DOHH2 (cell line): Measurements from ENCODE around the gene SERINC2.

Source experiments
- H3F3A ChIP-seq: fragments of 200-600 bp; sonication (generic), shearing (Covaris generic); 2 replicates; pipeline ENCODE4 v1.6.0; 2016; ENCODE audit warnings: antibody characterized with exemption, mild to moderate bottlenecking; ENCODE audit not compliant: control insufficient read depth, insufficient read depth
- H3K27ac ChIP-seq: fragments of 200-600 bp; sonication (generic); 2 replicates; pipeline ENCODE4 v1.5.1; 2014; ENCODE audit warnings: low read depth, mild to moderate bottlenecking, low read length, moderate library complexity
- H3K27me3 ChIP-seq: fragments of 200-600 bp; sonication (generic); 2 replicates; pipeline ENCODE4 v1.6.1; 2014; ENCODE audit warnings: mild to moderate bottlenecking, low read length, mixed read lengths; ENCODE audit not compliant: control insufficient read depth
- H3K36me3 ChIP-seq: fragments of 200-600 bp; sonication (generic); 2 replicates; pipeline ENCODE4 v1.6.1; 2014; ENCODE audit warnings: mild to moderate bottlenecking, low read length, moderate library complexity, mixed read lengths; ENCODE audit not compliant: control insufficient read depth
- H3K4me1 ChIP-seq: fragments of 200-600 bp; sonication (generic); 2 replicates; pipeline ENCODE4 v1.6.1; 2014; ENCODE audit warnings: mild to moderate bottlenecking, low read length, mixed read lengths; ENCODE audit not compliant: control insufficient read depth
- H3K4me2 ChIP-seq: fragments of 200-600 bp; sonication (generic); 2 replicates; pipeline ENCODE4 v1.6.0; 2014; ENCODE audit warnings: mild to moderate bottlenecking, low read length, moderate library complexity
- H3K4me3 ChIP-seq: fragments of 200-600 bp; sonication (generic); 2 replicates; pipeline ENCODE4 v1.5.1; 2014; ENCODE audit warnings: mild to moderate bottlenecking, low read length, mixed read lengths
- H3K79me2 ChIP-seq: fragments of 200-600 bp; sonication (generic); 2 replicates; pipeline ENCODE4 v1.6.1; 2014; ENCODE audit warnings: mild to moderate bottlenecking, low read length, mixed read lengths; ENCODE audit not compliant: control insufficient read depth
- H3K9me2 ChIP-seq: fragments of 200-600 bp; sonication (generic); replicated peaks from 2 replicates; pipeline ENCODE4 v1.6.1; 2014; ENCODE audit warnings: mild to moderate bottlenecking, low read length, mixed read lengths; ENCODE audit not compliant: control insufficient read depth
- H3K9me3 ChIP-seq: fragments of 200-600 bp; sonication (generic); 2 replicates; pipeline ENCODE4 v1.6.1; 2014; ENCODE audit warnings: antibody characterized with exemption, low read length, mixed read lengths; ENCODE audit not compliant: control insufficient read depth, insufficient read depth
- H4K20me1 ChIP-seq: fragments of 200-600 bp; sonication (generic); 2 replicates; pipeline ENCODE4 v1.6.0; 2014; ENCODE audit warnings: low read depth, mild to moderate bottlenecking, antibody characterized with exemption, low read length, moderate library complexity; ENCODE audit not compliant: control insufficient read depth, insufficient read depth
- EZH2phosphoT487 ChIP-seq: fragments of 200-600 bp; sonication (generic); IDR thresholded peaks from 2 replicates; pipeline ENCODE4 v1.6.1; 2017; ENCODE audit warnings: borderline replicate concordance, mild to moderate bottlenecking, antibody characterized with exemption, low read length, moderate library complexity, mixed read lengths
- TF ChIP-seq, protein P1 (sequence below): fragments of 200-600 bp; sonication (generic); IDR thresholded peaks from one replicate; pipeline ENCODE4 v1.5.1; 2014; ENCODE audit warnings: antibody characterized with exemption, mild to moderate bottlenecking, low read depth, low read length; ENCODE audit not compliant: poor library complexity, severe bottlenecking

Gene SERINC2

GRCh38 chr1:31441970-31442647 is 29.1 kb downstream of the SERINC2 start:
- H3K27ac ChIP-seq: peak overlapping the region; percentile 95
- no peaks in the 10 kb centered on the region for H3K9me2 ChIP-seq
- H3K27me3 ChIP-seq: no peaks in the 10 kb centered on the region
- peaks cover 7% of the 10 kb centered on the region for H3K36me3 ChIP-seq
- H4K20me1 ChIP-seq: no peaks in the 10 kb centered on the region
- peak overlapping the region; percentile 72 for H3K4me2 ChIP-seq
- H3K4me3 ChIP-seq: peak overlapping the region; percentile 58
- H3K79me2 ChIP-seq: no peaks in the 10 kb centered on the region
- peaks cover 26% of the 10 kb centered on the region for H3F3A ChIP-seq
- peaks cover 86% of the 10 kb centered on the region for H3K4me1 ChIP-seq
- TF ChIP-seq, protein P1, sequence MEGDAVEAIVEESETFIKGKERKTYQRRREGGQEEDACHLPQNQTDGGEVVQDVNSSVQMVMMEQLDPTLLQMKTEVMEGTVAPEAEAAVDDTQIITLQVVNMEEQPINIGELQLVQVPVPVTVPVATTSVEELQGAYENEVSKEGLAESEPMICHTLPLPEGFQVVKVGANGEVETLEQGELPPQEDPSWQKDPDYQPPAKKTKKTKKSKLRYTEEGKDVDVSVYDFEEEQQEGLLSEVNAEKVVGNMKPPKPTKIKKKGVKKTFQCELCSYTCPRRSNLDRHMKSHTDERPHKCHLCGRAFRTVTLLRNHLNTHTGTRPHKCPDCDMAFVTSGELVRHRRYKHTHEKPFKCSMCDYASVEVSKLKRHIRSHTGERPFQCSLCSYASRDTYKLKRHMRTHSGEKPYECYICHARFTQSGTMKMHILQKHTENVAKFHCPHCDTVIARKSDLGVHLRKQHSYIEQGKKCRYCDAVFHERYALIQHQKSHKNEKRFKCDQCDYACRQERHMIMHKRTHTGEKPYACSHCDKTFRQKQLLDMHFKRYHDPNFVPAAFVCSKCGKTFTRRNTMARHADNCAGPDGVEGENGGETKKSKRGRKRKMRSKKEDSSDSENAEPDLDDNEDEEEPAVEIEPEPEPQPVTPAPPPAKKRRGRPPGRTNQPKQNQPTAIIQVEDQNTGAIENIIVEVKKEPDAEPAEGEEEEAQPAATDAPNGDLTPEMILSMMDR: no peak
- no peak for TF ChIP-seq EZH2phosphoT487
- H3K9me3 ChIP-seq: peaks cover 10% of the 10 kb centered on the region

- Histone ChIP-seq H4K20me1 (no peaks in the 10 kb centered on the region), H3K27me3 (no peaks in the 10 kb centered on the region), H3K4me3 (peak overlapping the region; percentile 58), H3K4me1 (peaks cover 81% of the 10 kb centered on the region), H3K4me2 (peak overlapping the region; percentile 72), H3K27ac (peak overlapping the region; percentile 95), H3K9me2 (no peaks in the 10 kb centered on the region), H3K79me2 (no peaks in the 10 kb centered on the region), H3F3A (peaks cover 26% of the 10 kb centered on the region), H3K9me3 (peaks cover 10% of the 10 kb centered on the region), H3K36me3 (peaks cover 7% of the 10 kb centered on the region)
- no peak for TF ChIP-seq EZH2phosphoT487
- TF ChIP-seq, protein P1: no peak
Measured at GRCh38 chr1:31442648-31442994, 29.6 kb downstream of the SERINC2 start.

- H3K9me3 ChIP-seq: peaks cover 10% of the 10 kb centered on the region
- H3K4me1 ChIP-seq: peaks cover 75% of the 10 kb centered on the region
- no peaks in the 10 kb centered on the region for H4K20me1 ChIP-seq
- 0 out of 2 replicates have a peak overlapping the region, but pooled peaks have one; percentile 34 for H3K4me3 ChIP-seq
- TF ChIP-seq EZH2phosphoT487: no peak
- TF ChIP-seq, protein P1: no peak
- H3K79me2 ChIP-seq: no peaks in the 10 kb centered on the region
- H3K9me2 ChIP-seq: no peaks in the 10 kb centered on the region
- no peak overlapping the region for H3K4me2 ChIP-seq
- peaks cover 7% of the 10 kb centered on the region for H3K36me3 ChIP-seq
- H3K27me3 ChIP-seq: no peaks in the 10 kb centered on the region
- H3K27ac ChIP-seq: peak overlapping the region; percentile 95; the same call in 1 of the 2 replicates
- peaks cover 24% of the 10 kb centered on the region for H3F3A ChIP-seq
Measured at GRCh38 chr1:31443673-31444072, 30.7 kb downstream of the SERINC2 start.
